ENCODE data around the gene RABGGTA. TPM values are rescaled to one million over a fixed set of nuclear protein-coding genes. Genes with fewer than 3 reads are reported as not detected.

RABGGTA gene
- total RNA-seq, 2 experiments from 2014 or later = 39.5 to 40.6 TPM

DNA sequence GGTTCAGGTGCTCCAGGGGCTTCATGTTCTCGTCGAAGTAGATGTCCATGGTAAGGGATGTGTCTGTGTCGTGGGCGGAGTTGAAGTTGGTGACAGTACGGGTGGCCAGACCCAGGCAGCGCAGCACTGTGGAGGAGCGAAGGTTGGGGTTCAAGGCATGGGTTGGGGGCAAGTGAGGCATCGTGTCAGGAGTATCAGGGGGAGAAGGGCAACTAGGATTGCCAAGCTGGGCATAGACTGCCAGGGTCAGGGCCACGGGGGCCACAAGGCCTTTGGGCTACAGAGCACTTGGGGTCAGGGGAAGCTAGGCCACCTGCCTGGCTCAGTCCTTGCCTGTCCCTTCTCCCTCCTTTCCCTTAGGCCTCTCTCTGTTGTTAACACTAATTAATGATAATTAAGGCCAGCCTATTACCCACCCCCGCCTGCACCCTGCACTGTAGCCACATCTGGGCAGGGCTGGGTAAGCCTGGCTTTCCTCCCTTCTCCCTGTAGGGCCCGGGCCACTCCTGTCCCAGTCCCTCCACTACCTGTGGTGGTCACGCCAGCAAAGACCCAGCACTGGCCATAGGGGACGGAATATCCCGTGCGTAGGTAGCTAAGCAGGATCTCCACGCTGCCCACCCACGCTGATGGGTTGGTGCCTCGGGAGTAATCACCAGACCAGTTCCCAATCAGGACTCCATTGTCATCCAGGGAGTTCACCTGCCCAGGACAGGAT, 12.7 kb downstream of the RABGGTA start:
- intact Hi-C loops (cut with micrococcal nuclease) = no loop called here
- CTCF ChIA-PET = interaction anchor here (1.4 to 2.1 kb wide), 4 partner anchors 16 to 49 kb away, joined by 3 to 7 read pairs (median 4); partner anchors contain the start of genes CIDEB, MDP1 and TINF2
- H3K9me3 Mint-ChIP-seq = no peaks in the 10 kb centered on the region
- H3K27me3 Mint-ChIP-seq = no peaks in the 10 kb centered on the region
- peaks cover 1% of the 10 kb centered on the region for H3K36me3 Mint-ChIP-seq
- POLR2A ChIA-PET = no interaction called here
- no peak overlapping the region for H3K27ac Mint-ChIP-seq
- DNase-seq = no peak
- H3K4me3 Mint-ChIP-seq = no peak overlapping the region
- no peaks in the 10 kb centered on the region for H3K4me1 Mint-ChIP-seq (ENCODE audit: low read depth)

DNA sequence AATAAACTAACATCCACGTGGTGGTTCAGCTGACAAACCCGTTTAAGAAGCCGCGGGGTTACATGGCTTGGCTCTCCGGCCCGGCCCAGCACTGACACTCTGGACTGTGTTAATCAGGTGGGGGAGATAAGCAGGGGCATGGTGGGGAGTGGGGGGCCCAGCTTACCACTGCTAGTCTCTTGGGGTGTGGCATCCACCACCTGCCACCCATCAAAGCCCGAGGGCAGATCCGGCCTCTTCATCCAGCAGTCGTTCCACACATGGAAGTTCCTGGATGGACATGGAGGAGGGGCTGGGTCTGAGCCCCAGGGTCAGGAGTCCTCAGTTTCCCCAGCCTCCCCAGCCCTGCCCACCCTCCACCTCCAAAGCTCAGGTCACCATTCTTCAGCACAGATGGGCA, 13.3 kb downstream of the RABGGTA start:
- POLR2A ChIA-PET = no interaction called here
- no peaks in the 10 kb centered on the region for H3K27me3 Mint-ChIP-seq
- H3K4me1 Mint-ChIP-seq (ENCODE audit: low read depth) = no peaks in the 10 kb centered on the region
- peaks cover 1% of the 10 kb centered on the region for H3K36me3 Mint-ChIP-seq
- intact Hi-C loops (cut with micrococcal nuclease) = no loop called here
- H3K4me3 Mint-ChIP-seq = no peak overlapping the region
- H3K27ac Mint-ChIP-seq = no peak overlapping the region
- CTCF ChIA-PET = interaction anchor here (1.4 to 2.1 kb wide), 4 partner anchors 16 to 50 kb away, joined by 3 to 7 read pairs (median 4); partner anchors contain the start of genes CIDEB, MDP1 and TINF2
- no peaks in the 10 kb centered on the region for H3K9me3 Mint-ChIP-seq
- no peak for DNase-seq

DNA sequence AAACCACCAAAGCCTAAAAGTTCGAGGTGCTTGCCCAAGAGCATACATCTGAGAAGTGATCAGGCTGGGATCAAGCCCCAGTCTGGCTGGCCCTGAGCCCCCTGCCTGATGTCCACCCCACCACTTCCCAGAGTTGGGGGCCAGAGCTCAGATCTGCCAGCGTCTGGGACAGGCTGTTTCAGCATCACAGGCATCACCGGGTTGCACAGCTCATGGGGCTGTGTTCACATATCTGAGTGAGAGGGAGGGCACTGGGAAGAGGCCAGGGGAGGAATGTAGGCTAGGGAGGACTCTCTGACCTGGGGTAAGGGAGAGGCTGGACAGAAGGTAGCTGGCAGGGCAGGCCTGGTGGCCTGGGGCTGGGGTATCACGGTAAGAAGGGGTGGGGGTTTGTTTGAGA, 14.4 kb downstream of the RABGGTA start:
- Mint-ChIP-seq H3K4me3 (no peak overlapping the region), H3K9me3 (no peaks in the 10 kb centered on the region), H3K27ac (no peak overlapping the region), H3K27me3 (no peaks in the 10 kb centered on the region), H3K36me3 (no peaks in the 10 kb centered on the region), H3K4me1 (ENCODE audit: low read depth) (no peaks in the 10 kb centered on the region)
- ChIA-PET POLR2A (no interaction called here), CTCF (interaction anchor here (1.2 to 2.1 kb wide), 4 partner anchors 10 to 51 kb away, joined by 3 to 7 read pairs (median 4); partner anchors contain the start of genes CIDEB, RABGGTA and TINF2)
- DNase-seq = no peak
- intact Hi-C loops (cut with micrococcal nuclease) = no loop called here

DNA sequence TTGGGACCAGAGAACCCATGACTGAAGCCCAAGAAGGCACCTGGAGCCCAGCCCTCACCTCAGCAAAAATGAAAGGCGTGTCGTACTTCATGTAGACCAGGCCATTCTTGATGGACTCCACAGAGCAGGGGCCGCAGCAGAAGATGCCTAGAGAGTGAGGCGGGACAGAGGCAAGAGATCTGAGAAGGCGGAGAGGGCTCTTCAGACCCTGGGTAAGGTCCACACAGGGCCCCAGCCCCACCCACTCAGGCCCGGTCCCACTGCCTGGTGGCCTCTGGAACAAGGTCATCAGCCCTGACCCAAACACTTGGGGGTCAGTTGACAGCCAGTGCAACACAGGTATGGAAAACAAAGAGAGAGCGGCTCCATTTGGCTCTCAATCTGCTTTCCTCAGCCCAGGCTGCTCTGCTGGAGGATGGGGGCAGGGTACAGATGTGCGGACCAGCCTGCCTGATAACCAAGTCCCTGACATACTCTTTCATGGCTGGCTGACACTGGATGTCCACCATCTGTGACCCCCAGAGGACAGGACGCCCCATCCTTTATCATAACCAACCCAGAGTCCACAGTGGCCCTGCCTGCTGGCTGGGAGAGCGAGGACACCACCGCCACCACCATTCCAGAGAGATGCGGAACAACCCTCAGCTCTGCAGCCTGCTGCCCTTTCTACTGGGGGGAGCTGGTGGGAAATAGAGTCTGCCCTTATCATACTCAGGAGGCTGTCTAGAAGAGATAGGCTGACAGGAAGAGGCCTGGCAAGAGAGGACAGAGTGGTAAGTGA, 15.3 kb downstream of the RABGGTA start:
- Mint-ChIP-seq H3K4me1 (ENCODE audit: low read depth) (no peaks in the 10 kb centered on the region), H3K9me3 (no peaks in the 10 kb centered on the region), H3K4me3 (no peak overlapping the region), H3K27ac (no peak overlapping the region), H3K36me3 (no peaks in the 10 kb centered on the region), H3K27me3 (no peaks in the 10 kb centered on the region)
- ChIA-PET POLR2A (no interaction called here), CTCF (interaction anchor here (0.8 to 2.0 kb wide), 4 partner anchors 10 to 52 kb away, joined by 3 to 5 read pairs (median 4); partner anchors contain the start of genes CIDEB and RABGGTA)
- DNase-seq = no peak
- intact Hi-C loops (cut with micrococcal nuclease) = no loop called here

DNA sequence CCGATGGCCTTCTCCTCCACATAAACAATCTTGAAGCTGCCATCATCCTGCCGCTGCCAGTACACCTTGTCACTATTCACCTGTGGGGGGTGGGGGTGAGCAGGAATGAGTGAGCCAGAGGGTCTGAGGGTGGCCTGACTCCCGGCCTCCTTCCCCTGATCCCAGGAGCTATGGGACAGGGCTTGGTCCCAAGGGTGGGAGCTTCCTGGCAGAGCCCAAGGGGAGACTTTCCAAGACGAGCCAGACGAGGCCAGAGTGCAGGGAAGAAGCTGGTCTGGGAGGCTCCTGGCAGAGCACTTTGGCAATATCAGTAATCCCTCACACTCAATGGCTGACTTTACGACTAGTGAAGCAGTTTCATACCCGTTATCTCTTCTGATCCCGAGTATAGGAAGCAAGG, 16.0 kb downstream of the RABGGTA start:
- Mint-ChIP-seq H3K27me3 (no peaks in the 10 kb centered on the region), H3K4me1 (ENCODE audit: low read depth) (peaks cover 3% of the 10 kb centered on the region), H3K36me3 (no peaks in the 10 kb centered on the region), H3K4me3 (no peak overlapping the region), H3K9me3 (no peaks in the 10 kb centered on the region), H3K27ac (no peak overlapping the region)
- intact Hi-C loops (cut with micrococcal nuclease) = no loop called here
- ChIA-PET CTCF (interaction anchor here (0.8 kb wide), 1 partner anchor 12 kb away, joined by 3 read pairs; no protein-coding TSS in a partner anchor), POLR2A (no interaction called here)
- DNase-seq = no peak

DNA sequence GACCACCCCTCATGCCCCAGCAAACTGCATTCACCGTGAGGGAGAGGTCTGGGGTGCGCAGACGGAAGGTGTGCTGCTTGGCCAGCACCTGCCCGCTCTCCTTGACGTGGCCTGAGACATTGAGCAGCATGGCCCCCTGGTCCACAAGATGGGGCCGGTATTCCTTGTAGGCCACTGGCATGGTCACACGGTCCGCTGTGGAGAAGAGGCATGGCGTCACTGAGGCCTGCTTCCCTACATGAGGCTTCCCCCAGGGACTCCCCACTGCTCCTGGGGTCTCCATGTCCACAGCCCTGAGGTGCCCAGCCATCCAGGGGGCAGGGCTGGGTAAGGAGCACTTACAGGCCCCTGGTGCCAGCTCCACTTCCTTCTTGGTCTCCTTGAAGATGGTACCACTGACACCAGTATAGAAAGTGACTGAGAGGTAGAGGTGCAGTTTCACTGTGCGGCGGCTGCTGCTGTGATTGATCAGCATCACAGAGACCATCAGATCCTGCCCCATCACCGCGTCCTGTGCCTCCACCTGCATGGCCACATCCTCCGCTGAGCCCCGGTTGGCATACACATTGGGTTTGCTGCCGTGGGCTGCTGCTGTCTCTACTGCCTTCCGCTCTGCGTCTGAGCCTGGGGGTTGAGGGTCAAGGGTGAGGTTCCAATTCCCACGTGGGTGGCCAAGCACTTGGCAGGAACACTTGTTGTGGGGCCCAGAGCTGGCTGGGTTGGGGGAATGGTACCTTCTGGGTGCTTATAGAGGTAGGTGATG, 16.6 kb downstream of the RABGGTA start:
- H3K27ac Mint-ChIP-seq = no peak overlapping the region
- H3K27me3 Mint-ChIP-seq = no peaks in the 10 kb centered on the region
- intact Hi-C loops (cut with micrococcal nuclease) = no loop called here
- no peak overlapping the region for H3K4me3 Mint-ChIP-seq
- ChIA-PET CTCF (no interaction called here), POLR2A (no interaction called here)
- no peak for DNase-seq
- peaks cover 9% of the 10 kb centered on the region for H3K4me1 Mint-ChIP-seq (ENCODE audit: low read depth)
- H3K9me3 Mint-ChIP-seq = no peaks in the 10 kb centered on the region
- no peaks in the 10 kb centered on the region for H3K36me3 Mint-ChIP-seq

DNA sequence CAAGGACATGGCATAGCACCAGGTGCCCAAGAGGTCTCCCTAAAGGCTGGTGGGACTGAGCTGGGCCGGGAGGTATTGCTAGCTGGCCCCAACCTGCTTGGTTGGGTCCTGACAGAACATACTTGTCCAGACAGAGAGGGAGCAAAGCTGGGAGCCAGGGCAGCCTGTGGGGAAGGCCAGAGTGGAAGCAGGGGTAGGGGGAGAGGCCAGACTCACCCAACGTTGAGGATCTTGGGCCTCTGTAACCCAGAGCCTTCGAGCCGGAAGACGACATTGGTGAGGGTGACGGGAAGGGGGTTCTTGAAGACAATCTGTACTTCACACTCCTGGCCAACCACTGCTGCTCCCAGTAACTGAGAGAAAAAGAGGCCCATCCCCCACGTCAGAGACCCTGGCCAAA, 17.5 kb downstream of the RABGGTA start:
- H3K27ac Mint-ChIP-seq = no peak overlapping the region
- peaks cover 16% of the 10 kb centered on the region for H3K4me1 Mint-ChIP-seq (ENCODE audit: low read depth)
- DNase-seq = no peak
- H3K9me3 Mint-ChIP-seq = no peaks in the 10 kb centered on the region
- no peak overlapping the region for H3K4me3 Mint-ChIP-seq
- POLR2A ChIA-PET = no interaction called here
- CTCF ChIA-PET = interaction anchor here (0.7 kb wide), 1 partner anchor 55 kb away, joined by 3 read pairs; no protein-coding TSS in a partner anchor
- intact Hi-C loops (cut with micrococcal nuclease) = no loop called here
- no peaks in the 10 kb centered on the region for H3K36me3 Mint-ChIP-seq
- H3K27me3 Mint-ChIP-seq = no peaks in the 10 kb centered on the region

DNA sequence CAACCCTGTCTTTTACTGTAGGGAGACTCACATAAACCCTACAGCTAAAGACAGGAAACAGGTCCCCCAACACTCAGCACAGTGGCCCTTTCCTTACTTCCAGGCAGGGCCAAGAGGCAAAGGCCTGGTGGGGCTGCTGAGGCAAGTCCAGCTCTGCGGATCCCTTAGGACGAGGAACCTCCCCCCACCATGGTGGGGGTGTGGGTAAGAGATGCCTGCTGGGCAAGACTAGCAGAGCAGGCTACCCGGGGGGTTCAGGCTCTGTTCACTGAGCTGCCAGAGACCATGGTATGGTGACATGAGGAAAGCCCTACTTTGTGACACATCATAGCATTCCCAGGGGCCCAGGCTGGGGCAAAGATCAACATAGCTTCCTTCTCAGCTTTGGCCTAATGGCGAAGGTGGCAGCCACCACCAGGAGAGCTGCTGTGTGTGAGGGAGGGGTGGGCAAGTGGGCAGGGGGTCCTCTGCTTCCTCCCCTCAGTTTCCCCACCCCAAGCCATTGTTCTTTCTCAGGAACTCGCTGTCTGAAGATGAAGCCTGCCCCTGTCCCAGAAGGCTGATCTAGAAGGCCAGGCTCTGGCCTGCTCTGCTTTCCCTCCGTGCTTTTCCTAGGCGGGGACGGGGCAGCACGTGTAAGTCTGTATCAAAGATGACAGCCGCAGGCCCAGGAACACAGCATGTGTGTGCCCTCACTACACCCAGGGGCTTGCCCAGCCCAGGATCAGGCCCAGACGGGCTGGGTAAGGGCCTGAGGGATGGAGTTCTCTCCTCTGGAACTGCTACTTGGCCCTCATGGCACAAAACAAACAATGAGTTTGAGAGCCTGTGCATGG, 18.9 kb downstream of the RABGGTA start:
- intact Hi-C loops (cut with micrococcal nuclease) = no loop called here
- CTCF ChIA-PET = interaction anchor here (0.7 to 2.7 kb wide), 6 partner anchors 10 to 72 kb away, joined by 3 to 18 read pairs (median 11); partner anchors contain the start of genes CIDEB, RABGGTA and TINF2
- Mint-ChIP-seq H3K4me1 (ENCODE audit: low read depth) (peaks cover 24% of the 10 kb centered on the region), H3K27me3 (no peaks in the 10 kb centered on the region), H3K4me3 (no peak overlapping the region), H3K36me3 (no peaks in the 10 kb centered on the region), H3K27ac (no peak overlapping the region), H3K9me3 (no peaks in the 10 kb centered on the region)
- DNase-seq = no peak
- POLR2A ChIA-PET = interaction anchor here (1.2 to 2.9 kb wide), 2 partner anchors 9 to 18 kb away, joined by 3 to 8 read pairs; partner anchors contain the start of gene RABGGTA

DNA sequence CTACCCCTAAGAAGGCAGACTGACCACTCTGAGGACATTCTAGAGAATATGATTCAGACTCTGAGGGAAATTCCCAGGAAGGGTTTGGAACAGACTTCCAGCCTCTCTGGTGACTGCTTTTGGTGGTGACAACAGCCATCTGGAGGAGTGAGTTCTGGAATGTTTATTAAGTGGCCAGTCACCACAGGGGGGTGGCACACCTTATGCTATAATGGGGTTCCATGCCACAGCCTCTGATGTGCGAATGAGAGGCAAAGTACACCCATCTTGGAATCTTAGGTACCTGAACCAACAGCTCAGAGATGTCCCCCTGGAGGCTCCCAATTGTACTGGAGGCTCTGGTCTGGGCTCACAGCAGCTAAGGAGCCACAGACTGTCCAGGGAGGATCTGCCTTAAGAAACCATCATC, 19.5 kb downstream of the RABGGTA start:
- no peak for DNase-seq
- Mint-ChIP-seq H3K4me3 (no peak overlapping the region), H3K4me1 (ENCODE audit: low read depth) (peaks cover 28% of the 10 kb centered on the region), H3K9me3 (no peaks in the 10 kb centered on the region), H3K27ac (no peak overlapping the region), H3K36me3 (no peaks in the 10 kb centered on the region), H3K27me3 (no peaks in the 10 kb centered on the region)
- intact Hi-C loops (cut with micrococcal nuclease) = no loop called here
- POLR2A ChIA-PET = interaction anchor here (1.2 to 2.9 kb wide), 2 partner anchors 8 to 19 kb away, joined by 3 to 8 read pairs; partner anchors contain the start of gene RABGGTA
- CTCF ChIA-PET = interaction anchor here (0.7 to 2.7 kb wide), 5 partner anchors 9 to 56 kb away, joined by 3 to 18 read pairs (median 16); partner anchors contain the start of genes CIDEB, RABGGTA and TINF2

DNA sequence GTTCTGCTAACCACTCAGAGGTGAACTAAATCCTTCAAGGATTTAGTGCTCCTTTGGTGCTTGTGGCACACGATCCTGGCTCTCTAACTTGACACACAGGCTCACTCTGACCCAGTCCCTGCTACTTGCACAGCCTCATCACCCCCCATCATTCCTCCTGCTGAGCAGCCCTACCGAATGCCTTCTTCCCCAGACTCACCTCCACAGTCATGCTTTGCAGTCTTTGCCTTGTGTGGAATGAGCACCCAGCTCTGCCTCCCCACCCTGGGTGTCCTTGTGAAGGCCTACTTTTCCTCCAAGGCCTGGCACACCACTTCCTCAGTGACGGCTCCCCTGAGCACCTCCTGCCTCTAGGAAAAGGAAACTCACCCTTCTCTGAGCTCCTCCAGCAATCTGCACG, 21.0 kb downstream of the RABGGTA start:
- ChIA-PET CTCF (interaction anchor here (1.0 to 2.7 kb wide), 6 partner anchors 8 to 181 kb away, joined by 3 to 18 read pairs (median 10); partner anchors contain the start of genes CIDEB, RABGGTA and TINF2), POLR2A (interaction anchor here (0.9 to 2.9 kb wide), 3 partner anchors 20 to 50 kb away, joined by 3 to 8 read pairs (median 3); partner anchors contain the start of genes NOP9 and RABGGTA)
- Mint-ChIP-seq H3K4me3 (no peak overlapping the region), H3K36me3 (no peaks in the 10 kb centered on the region), H3K9me3 (no peaks in the 10 kb centered on the region), H3K27ac (no peak overlapping the region), H3K4me1 (ENCODE audit: low read depth) (peaks cover 32% of the 10 kb centered on the region), H3K27me3 (no peaks in the 10 kb centered on the region)
- DNase-seq = no peak
- intact Hi-C loops (cut with micrococcal nuclease) = no loop called here

Data from activated CD4-positive, alpha-beta memory T cell treated with anti-CD3 and anti-CD28 coated beads for 36 hours (primary cell).